Epithelial cell of prostate (primary cell): ENCODE results near the gene SCFD2.
A peak's percentile ranks its signal among the peaks of the same experiment; 100 is the strongest.

Experiments
- DNase-seq: peaks from one replicate; pipeline ENCODE4 v3.0.0-alpha.2; 2011; ENCODE audit warnings: low read depth, low spot score
- H3K27ac ChIP-seq: fragments of 450-650 bp; 2 replicates; pipeline ENCODE4 v1.5.1; 2017; ENCODE audit warnings: mild to moderate bottlenecking

SCFD2 gene

GRCh38 chr4:52824603-52825459 lies 541.0 kb downstream of the SCFD2 start:
- no peak for DNase-seq
- peak overlapping the region; percentile 85 for H3K27ac ChIP-seq

GRCh38 chr4:52824270-52824602 lies 541.6 kb downstream of the SCFD2 start:
- peak overlapping the region; percentile 85 for H3K27ac ChIP-seq
- no peak for DNase-seq

- DNase-seq, result no peak
- H3K27ac ChIP-seq, result peak overlapping the region; percentile 85
Measured at GRCh38 chr4:52823702-52824092, 542.2 kb downstream of the SCFD2 start.
